H9 (cell line): ENCODE measurements around the gene THBS4. TPM values are rescaled to one million over a fixed set of nuclear protein-coding genes. Genes with fewer than 3 reads are reported as not detected.

Source experiments
- DNase-seq: peaks from one replicate; pipeline ENCODE4 v3.0.0-alpha.2; 2017
- H2AFZ ChIP-seq: one replicate; pipeline ENCODE4 v1.6.1; 2013; ENCODE audit warnings: mild to moderate bottlenecking, low read length, control low read depth, moderate library complexity
- H2AK5ac ChIP-seq: 2 replicates; pipeline ENCODE4 v1.6.1; 2013; ENCODE audit warnings: low read length, control low read depth, mixed read lengths; ENCODE audit not compliant: insufficient read length
- H2BK120ac ChIP-seq: one replicate; pipeline ENCODE4 v1.6.1; 2013; ENCODE audit warnings: low read depth, mild to moderate bottlenecking, low read length, control low read depth, inconsistent platforms; ENCODE audit not compliant: poor library complexity, severe bottlenecking
- H2BK12ac ChIP-seq: 2 replicates; pipeline ENCODE4 v1.6.1; 2013; ENCODE audit warnings: low read length, control low read depth, mixed read lengths, low read depth; ENCODE audit not compliant: insufficient read length
- H2BK15ac ChIP-seq: 2 replicates; pipeline ENCODE4 v1.6.1; 2013; ENCODE audit warnings: low read depth, low read length, control low read depth
- H2BK20ac ChIP-seq: one replicate; pipeline ENCODE4 v1.6.1; 2013; ENCODE audit warnings: low read depth, mild to moderate bottlenecking, low read length, control low read depth, inconsistent platforms; ENCODE audit not compliant: poor library complexity, severe bottlenecking
- H2BK5ac ChIP-seq: 2 replicates; pipeline ENCODE4 v1.6.1; 2013; ENCODE audit warnings: low read length, control low read depth, mixed read lengths; ENCODE audit not compliant: insufficient read length
- H3K14ac ChIP-seq: 2 replicates; pipeline ENCODE4 v1.6.1; 2013; ENCODE audit warnings: low read length, control low read depth; ENCODE audit not compliant: insufficient read depth
- H3K18ac ChIP-seq: 2 replicates; pipeline ENCODE4 v1.6.1; 2013; ENCODE audit warnings: low read depth, mild to moderate bottlenecking, mixed read lengths, low read length, control low read depth; ENCODE audit not compliant: insufficient read length
- H3K23ac ChIP-seq: 2 replicates; pipeline ENCODE4 v1.6.1; 2013; ENCODE audit warnings: low read length, control low read depth, mixed read lengths, low read depth; ENCODE audit not compliant: insufficient read length
- H3K23me2 ChIP-seq: 2 replicates; pipeline ENCODE4 v1.6.1; 2013; ENCODE audit warnings: low read depth, mild to moderate bottlenecking, mixed read lengths, low read length, control low read depth; ENCODE audit not compliant: insufficient read length, poor library complexity, severe bottlenecking
- H3K27ac ChIP-seq: 2 replicates; pipeline ENCODE4 v1.5.1; 2013; ENCODE audit warnings: low read length, control low read depth, mixed read lengths, low read depth; ENCODE audit not compliant: insufficient read length
- H3K27me3 ChIP-seq: 2 replicates; pipeline ENCODE4 v1.6.1; 2013; ENCODE audit warnings: low read length, control low read depth, inconsistent platforms; ENCODE audit not compliant: insufficient read depth
- H3K4ac ChIP-seq: 2 replicates; pipeline ENCODE4 v1.6.1; 2013; ENCODE audit warnings: low read depth, mild to moderate bottlenecking, control low read depth, inconsistent platforms, low read length, moderate library complexity
- H3K4me1 ChIP-seq: 2 replicates; pipeline ENCODE4 v1.6.1; 2013; ENCODE audit warnings: low read length, control low read depth, inconsistent platforms; ENCODE audit not compliant: insufficient read depth
- H3K4me2 ChIP-seq: 2 replicates; pipeline ENCODE4 v1.6.1; 2013; ENCODE audit warnings: low read length, control low read depth, mixed read lengths; ENCODE audit not compliant: insufficient read length, insufficient read depth
- H3K56ac ChIP-seq: 2 replicates; pipeline ENCODE4 v1.6.1; 2013; ENCODE audit warnings: low read depth, mild to moderate bottlenecking, mixed read lengths, low read length, control low read depth; ENCODE audit not compliant: insufficient read length
- H3K79me1 ChIP-seq: 2 replicates; pipeline ENCODE4 v1.6.1; 2013; ENCODE audit warnings: low read depth, mild to moderate bottlenecking, moderate library complexity, low read length, control low read depth, inconsistent platforms; ENCODE audit not compliant: insufficient read depth, poor library complexity, severe bottlenecking
- H3K79me2 ChIP-seq: 2 replicates; pipeline ENCODE4 v1.6.1; 2013; ENCODE audit warnings: low read length, control low read depth, inconsistent platforms; ENCODE audit not compliant: insufficient read depth
- H3K9ac ChIP-seq: 2 replicates; pipeline ENCODE4 v1.6.1; 2013; ENCODE audit warnings: low read length, control low read depth, mixed read lengths; ENCODE audit not compliant: insufficient read length; ENCODE audit errors: extremely low read depth
- H3K9me3 ChIP-seq: one replicate; pipeline ENCODE4 v1.6.1; 2013; ENCODE audit warnings: low read depth, low read length, inconsistent platforms; ENCODE audit not compliant: control insufficient read depth
- H3T11ph ChIP-seq: one replicate; pipeline ENCODE4 v1.6.1; 2013; ENCODE audit warnings: mild to moderate bottlenecking, low read length, control low read depth, inconsistent platforms
- H4K20me1 ChIP-seq: one replicate; pipeline ENCODE4 v1.6.1; 2013; ENCODE audit not compliant: control insufficient read depth, insufficient read length, insufficient read depth
- H4K5ac ChIP-seq: 2 replicates; pipeline ENCODE4 v1.6.1; 2013; ENCODE audit warnings: low read depth, mild to moderate bottlenecking, mixed read lengths, low read length, control low read depth; ENCODE audit not compliant: insufficient read length
- H4K8ac ChIP-seq: replicated peaks from 2 replicates; pipeline ENCODE4 v1.6.1; 2013; ENCODE audit warnings: low read length, control low read depth, mixed read lengths, low read depth; ENCODE audit not compliant: insufficient read length
- H4K91ac ChIP-seq: 2 replicates; pipeline ENCODE4 v1.6.1; 2013; ENCODE audit warnings: low read depth, mild to moderate bottlenecking, moderate library complexity, mixed read lengths, low read length, control low read depth; ENCODE audit not compliant: insufficient read length
- H3K27ac Mint-ChIP-seq, 3 experiments: 2 replicates in 2 of 3; 3 replicates in 1 of 3; pipeline ENCODE4 v1.8.0; 2020 to 2021; ENCODE audit warnings: mixed read lengths in 3 of 3, mild to moderate bottlenecking in 1 of 3, moderate library complexity in 1 of 3
- H3K27me3 Mint-ChIP-seq: 2 replicates; pipeline ENCODE4 v1.8.0; 2021; ENCODE audit warnings: low read depth, mild to moderate bottlenecking, moderate library complexity, mixed read lengths
- H3K36me3 Mint-ChIP-seq, 3 experiments: 2 replicates in 2 of 3; 3 replicates in 1 of 3; pipeline ENCODE4 v1.8.0; 2020 to 2021; ENCODE audit warnings: low read depth in 3 of 3, mixed read lengths in 3 of 3; ENCODE audit not compliant: insufficient read depth in 1 of 3
- H3K4me1 Mint-ChIP-seq, 2 experiments: 2 replicates each; pipeline ENCODE4 v1.8.0; 2020; ENCODE audit warnings: mixed read lengths in 2 of 2
- H3K4me3 Mint-ChIP-seq, 2 experiments: 2 replicates in 1 of 2; 3 replicates in 1 of 2; pipeline ENCODE4 v1.8.0; 2020 to 2021; ENCODE audit warnings: mild to moderate bottlenecking in 2 of 2, mixed read lengths in 2 of 2, moderate library complexity in 1 of 2
- H3K9me3 Mint-ChIP-seq, 2 experiments: 2 replicates in 1 of 2; 3 replicates in 1 of 2; pipeline ENCODE4 v1.8.0; 2020; ENCODE audit warnings: mild to moderate bottlenecking in 2 of 2, mixed read lengths in 2 of 2, moderate library complexity in 1 of 2
- WGBS: extraction: QIAGEN DNeasy Blood & Tissue Kit; methylation state at CpG from one replicate; pipeline ENCODE4 v1.1.7; 2013; ENCODE audit warnings: missing lambda C conversion rate, low lambda C conversion rate, mixed read lengths; ENCODE audit not compliant: insufficient read length; ENCODE audit errors: extremely low coverage; 5-methylcytosine and 5-hydroxymethylcytosine counted together
- total RNA-seq: library from RNA; stranded (reverse); gene quantifications from 2 replicates; pipeline ENCODE4 v1.2.1, GENCODE V29; 2021
- TF ChIP-seq, protein P1 (sequence below): fragments of 200-600 bp; sonication (generic); conservative IDR thresholded peaks from 3 replicates; pipeline ENCODE4 v1.8.0; 2021; ENCODE audit warnings: antibody characterized with exemption, mild to moderate bottlenecking

The THBS4 gene
- total RNA-seq, 1 experiment from 2014 or later = 19.0 TPM

DNA sequence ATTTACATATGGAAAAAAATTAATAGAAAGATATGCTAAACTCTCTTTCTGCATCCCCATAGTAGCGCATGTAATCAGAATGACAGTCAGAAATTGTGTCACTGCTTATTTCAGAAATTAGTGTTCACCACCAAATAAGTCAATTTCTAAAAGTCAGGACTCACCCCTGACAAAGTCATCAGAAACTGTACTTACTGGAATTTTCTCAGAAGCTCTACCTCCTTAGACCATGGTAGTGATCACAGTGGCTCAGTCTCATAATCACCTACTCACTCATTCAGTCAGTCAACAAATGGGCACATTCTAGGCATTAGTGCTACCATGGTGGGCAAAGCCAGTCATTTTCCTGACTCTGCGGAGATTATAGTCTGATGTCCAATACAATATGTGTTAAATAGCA, 22.0 kb downstream of the THBS4 start:
- Histone ChIP-seq H4K91ac (no peak overlapping the region), H3K23ac (no peak overlapping the region), H3K27me3 (no peaks in the 10 kb centered on the region), H2AK5ac (no peak overlapping the region), H2BK20ac (no peak overlapping the region), H3K4me2 (no peak overlapping the region), H4K5ac (no peak overlapping the region), H3K9ac (no peak overlapping the region), H3K4ac (no peak overlapping the region), H3K56ac (no peak overlapping the region), H2AFZ (no peak overlapping the region), H4K20me1 (no peaks in the 10 kb centered on the region), H4K8ac (no peak overlapping the region), H3K23me2 (peaks cover 2% of the 10 kb centered on the region), H2BK12ac (no peak overlapping the region), H3K79me2 (no peaks in the 10 kb centered on the region), H3K18ac (no peak overlapping the region), H2BK120ac (no peak overlapping the region), H2BK15ac (no peak overlapping the region), H3T11ph (no peak overlapping the region), H3K79me1 (no peaks in the 10 kb centered on the region), H2BK5ac (no peak overlapping the region), H3K27ac (no peak overlapping the region), H3K14ac (no peak overlapping the region), H3K4me1 (no peaks in the 10 kb centered on the region; the same call in 1 of the 2 replicates), H3K9me3 (no peaks in the 10 kb centered on the region)
- TF ChIP-seq, protein P1, sequence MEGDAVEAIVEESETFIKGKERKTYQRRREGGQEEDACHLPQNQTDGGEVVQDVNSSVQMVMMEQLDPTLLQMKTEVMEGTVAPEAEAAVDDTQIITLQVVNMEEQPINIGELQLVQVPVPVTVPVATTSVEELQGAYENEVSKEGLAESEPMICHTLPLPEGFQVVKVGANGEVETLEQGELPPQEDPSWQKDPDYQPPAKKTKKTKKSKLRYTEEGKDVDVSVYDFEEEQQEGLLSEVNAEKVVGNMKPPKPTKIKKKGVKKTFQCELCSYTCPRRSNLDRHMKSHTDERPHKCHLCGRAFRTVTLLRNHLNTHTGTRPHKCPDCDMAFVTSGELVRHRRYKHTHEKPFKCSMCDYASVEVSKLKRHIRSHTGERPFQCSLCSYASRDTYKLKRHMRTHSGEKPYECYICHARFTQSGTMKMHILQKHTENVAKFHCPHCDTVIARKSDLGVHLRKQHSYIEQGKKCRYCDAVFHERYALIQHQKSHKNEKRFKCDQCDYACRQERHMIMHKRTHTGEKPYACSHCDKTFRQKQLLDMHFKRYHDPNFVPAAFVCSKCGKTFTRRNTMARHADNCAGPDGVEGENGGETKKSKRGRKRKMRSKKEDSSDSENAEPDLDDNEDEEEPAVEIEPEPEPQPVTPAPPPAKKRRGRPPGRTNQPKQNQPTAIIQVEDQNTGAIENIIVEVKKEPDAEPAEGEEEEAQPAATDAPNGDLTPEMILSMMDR = no peak
- DNase-seq = no peak
- H3K36me3 Mint-ChIP-seq = peaks cover 0 to 4% (median 0%) of the 10 kb centered on the region in 3 experiments; a peak in 2 of 7 replicates
- no CpG with 5 or more reads among the region's 2 CpGs for WGBS
- H3K27me3 Mint-ChIP-seq = no peaks in the 10 kb centered on the region; the same call in 1 of the 2 replicates
- H3K27ac Mint-ChIP-seq = no peak overlapping the region
- H3K4me3 Mint-ChIP-seq = no peak overlapping the region
- H3K9me3 Mint-ChIP-seq = no peaks in the 10 kb centered on the region
- H3K4me1 Mint-ChIP-seq = peaks cover 11 to 15% of the 10 kb centered on the region in 2 experiments
